HG03097 (cell line): Measurements from ENCODE around the gene FAM193B.
"Not testable (repeated sequence)": the region's sequence is repeated elsewhere in the genome, so short reads cannot be mapped to it uniquely, and the experiment has no call there.

ENCODE experiments used
- ATAC-seq: cut with Tn5 transposase; IDR thresholded peaks from one replicate; pipeline ENCODE4 v1.9.1; 2021; ENCODE audit not compliant: unreplicated experiment, low FRiP score

Gene FAM193B

GRCh38 chr5:177539411-177539810 is 15.0 kb downstream of the FAM193B start:
- no peak for ATAC-seq

GRCh38 chr5:177538876-177539275 is 15.5 kb downstream of the FAM193B start:
- ATAC-seq = no peak

DNA sequence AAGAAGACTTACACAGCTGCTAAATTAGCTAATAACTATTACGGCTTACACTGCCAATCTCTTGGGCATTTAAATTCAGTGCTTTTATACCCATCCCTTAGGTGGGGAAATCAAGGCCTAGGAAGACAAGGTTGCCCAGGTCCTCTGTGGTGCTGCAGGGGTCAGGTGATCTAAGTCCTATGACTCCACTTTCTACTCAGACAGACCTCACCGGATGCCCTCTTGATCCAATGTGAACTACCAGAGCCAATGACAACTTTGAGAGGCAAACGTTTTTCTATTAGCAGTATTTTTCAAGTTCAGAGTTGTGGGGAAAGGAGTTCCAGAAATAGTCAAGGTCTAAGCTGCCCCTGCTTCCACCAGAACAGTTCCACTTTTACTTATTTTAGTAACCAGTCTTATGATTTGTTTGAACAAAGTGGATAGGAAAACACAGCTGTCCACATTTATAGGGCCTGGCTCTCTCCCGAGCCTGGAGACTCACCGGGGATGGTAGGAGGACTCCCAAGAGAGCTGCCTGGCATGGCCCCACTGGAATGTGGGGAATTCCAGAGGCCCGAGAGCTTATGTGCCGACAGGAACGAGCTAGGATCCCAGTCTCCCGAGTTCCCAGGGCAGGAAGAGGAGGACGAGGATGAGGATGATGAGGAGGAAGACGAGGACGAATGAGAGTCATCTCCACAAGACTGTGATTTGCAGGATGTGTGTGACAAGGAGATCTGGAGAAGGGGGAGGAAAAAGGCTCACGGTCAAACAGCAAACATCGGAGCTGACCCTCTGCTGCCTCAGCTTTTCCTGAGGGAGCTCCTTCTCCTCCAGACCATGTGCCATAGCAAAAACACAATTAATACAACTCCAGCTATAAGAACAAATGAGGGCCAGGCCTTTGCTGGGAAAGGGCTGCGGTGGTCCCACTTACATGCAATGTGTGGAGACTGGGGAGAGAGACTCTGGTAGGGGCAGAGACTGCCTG is 16.7 kb downstream of the FAM193B start:
- ATAC-seq = no peak

DNA sequence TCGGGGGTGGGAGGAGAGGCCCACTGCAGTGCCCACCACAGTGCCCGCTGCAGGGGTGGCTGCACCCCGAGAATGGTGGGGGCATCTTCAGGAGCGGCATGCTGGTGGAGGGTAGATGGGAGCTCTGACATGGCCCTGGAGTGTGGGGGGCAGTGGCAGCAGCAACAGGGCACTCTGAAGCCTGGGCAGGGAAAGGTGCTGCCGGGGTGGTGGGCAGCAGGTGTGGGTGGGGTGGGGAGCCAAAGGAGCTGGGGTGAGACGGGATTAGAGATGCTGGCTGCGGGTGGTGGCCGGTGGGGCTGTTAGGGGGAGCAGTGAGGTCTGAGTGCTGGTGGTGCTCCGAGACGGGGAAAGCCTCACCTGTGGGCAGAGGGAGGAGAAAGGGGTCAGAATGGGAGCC is 18.0 kb downstream of the FAM193B start:
- ATAC-seq = no peak

DNA sequence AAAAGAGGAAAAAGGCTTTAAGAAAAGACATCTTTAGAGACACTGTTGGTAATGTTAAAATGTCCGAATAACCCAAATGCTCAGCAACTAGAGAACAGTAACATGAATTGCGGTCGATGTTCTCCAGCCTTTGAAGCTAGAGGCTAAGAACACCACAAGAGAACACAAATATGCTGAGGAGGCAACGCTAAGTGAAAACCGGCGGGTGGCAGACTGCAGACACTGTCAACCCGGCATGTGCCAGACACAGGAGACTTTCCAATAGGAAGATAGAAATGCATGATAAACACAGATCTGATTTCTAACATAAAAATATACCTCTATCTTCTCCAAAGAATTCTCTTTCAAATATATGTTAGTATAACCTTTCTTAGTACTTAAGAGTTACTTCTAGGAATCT is 19.2 kb downstream of the FAM193B start:
- no peak for ATAC-seq

DNA sequence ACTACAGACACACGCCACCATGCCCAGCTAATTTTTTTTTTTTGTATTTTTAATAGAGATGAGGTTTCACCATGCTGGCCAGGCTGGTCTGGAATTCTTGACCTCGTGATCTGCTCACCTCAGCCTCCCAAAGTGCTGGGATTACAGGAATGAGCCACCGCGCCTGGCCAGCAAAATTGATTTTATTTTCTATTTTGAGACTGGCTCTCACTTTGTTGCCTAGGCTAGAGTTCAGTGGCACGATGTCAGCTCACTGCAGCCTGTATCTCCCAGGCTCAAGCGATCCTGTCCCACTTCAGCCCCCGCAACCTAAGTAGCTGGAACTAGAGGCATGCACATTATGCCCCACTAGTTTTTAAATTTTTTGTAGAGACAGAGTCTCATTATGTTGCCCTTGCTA is 19.9 kb downstream of the FAM193B start:
- not testable (repeated sequence) for ATAC-seq

DNA sequence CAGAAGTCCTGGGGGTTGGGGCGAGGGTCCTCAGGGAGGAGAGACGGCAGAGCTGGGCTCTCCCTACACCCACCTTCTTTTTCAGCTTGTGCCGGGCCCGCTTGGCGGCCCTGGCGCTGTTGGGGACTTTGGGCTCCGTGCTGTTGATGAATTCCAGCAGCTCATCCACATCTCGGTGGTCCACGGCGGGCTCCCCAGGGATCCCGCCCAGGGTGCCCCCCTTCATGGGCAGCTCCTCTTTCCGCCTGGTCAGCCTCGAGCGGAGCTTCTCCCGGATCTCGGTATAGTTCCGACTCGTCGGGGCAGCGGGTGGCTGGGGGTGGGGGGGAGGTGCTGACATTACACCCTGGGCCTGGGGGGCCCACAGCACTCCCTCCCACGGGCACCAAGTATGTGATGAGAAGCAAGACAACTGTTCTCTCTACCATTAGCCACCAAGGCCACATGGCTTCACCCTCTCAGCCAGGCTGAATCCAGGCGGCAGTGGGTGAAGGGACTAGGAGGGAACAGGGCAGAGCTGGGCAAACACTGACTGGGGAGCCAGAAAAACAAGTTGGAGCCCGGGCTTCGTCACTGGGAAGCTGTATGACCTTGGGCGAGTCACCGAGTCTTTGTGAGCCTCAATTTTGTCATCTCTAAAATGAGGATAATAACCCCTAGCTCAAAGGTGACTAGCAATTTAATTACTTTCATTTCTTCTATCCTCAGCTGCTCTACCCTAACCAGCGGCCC is 23.0 kb downstream of the FAM193B start:
- no peak for ATAC-seq

DNA sequence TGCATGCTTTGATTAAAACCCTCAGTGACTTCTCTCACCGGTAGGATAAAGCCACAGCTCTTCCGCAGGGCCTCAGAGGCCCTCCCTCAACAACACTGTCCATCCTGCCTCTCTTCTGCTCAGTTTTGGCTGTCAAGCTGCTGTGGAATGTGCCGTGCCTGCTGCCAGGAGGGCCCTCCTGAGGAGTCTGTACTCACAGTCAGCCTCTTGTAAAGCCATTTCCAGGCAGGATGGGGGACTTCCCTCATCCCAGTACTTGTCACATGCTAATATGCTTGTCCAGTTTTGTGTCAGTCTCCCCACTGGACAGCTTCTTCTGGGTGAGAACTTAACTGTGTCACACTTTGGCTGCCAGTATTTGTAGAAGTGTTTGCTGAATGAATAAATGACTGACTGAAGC is 23.7 kb downstream of the FAM193B start:
- ATAC-seq = no peak

- ATAC-seq = no peak
These were observed 24.8 kb downstream of the FAM193B start for GRCh38 chr5:177529247-177530203.

DNA sequence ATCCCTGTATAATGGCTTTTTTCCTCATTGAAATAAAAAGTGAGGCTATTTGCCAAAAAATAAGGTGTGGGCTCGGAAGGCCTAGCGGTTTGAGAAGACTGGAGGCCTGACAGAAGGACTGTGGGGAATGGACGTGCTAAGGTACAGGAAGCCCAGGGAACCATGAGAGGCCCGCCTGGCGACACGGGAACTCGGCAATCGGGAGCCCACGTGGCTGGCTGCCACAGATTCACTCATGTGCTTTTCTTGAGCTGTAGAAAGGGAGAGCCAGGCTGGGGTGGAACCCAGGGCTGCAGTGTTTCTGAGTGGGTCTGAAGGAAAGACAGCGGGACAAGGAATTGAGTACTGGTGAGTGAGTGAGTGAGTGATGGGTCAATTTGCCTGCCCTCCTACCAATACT is 25.7 kb downstream of the FAM193B start:
- no peak for ATAC-seq

GRCh38 chr5:177527595-177527994 is 26.8 kb downstream of the FAM193B start:
- no peak for ATAC-seq

GRCh38 chr5:177526791-177527190 is 27.6 kb downstream of the FAM193B start:
- ATAC-seq = no peak

DNA sequence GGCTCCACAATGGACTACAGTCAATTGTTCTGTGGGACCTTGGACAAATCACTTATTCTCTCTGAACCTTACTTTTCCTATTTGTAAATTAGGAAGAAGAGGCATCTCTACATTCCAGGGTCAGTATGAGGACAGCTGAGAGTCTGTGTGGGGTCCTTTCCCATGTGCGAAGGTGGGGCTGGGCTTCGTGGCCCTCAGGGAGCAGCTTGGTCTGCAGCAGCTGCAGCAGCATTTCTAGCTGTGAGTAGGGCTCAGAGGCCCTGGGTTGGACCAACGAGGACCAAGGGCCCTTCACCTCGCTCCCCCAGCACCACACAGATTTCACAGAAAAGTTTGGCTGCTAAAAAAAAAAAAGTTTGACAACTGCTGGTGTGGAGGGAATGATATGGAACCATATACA is 28.2 kb downstream of the FAM193B start:
- ATAC-seq = no peak

DNA sequence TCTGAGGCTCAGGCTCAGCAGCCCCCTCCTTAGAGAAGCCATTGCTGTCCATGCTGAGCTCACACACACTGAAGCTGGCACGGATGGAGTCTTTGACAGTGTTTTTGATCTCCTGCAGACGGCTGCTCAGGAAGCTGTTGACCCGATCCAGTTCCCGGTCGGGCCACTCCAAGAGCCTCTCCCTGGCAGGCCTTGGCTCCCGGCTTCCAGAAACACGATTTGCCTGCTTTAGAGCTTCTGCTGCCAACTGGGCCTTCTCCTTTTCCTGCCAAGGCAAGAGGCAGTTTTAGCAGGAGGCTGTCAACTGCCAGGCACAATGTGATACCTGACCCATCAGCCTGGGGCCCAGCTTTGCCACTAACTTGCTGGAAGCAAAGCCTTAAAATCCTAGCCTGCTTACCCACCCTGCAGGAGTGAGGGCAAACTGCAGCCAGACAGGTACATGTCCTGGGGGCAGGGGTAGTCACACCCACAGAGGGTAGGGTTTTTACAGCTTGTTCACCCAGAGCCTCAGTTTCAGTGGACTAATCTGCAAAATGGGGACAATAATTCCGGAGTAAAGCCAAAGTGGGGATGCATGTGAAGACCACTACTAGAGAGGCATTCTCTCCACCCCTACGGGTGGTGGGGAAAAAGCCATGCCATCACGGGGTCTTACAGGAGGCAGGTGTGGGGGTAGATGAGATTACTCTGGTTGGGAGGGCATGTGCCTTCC is 29.3 kb downstream of the FAM193B start:
- no peak for ATAC-seq

DNA sequence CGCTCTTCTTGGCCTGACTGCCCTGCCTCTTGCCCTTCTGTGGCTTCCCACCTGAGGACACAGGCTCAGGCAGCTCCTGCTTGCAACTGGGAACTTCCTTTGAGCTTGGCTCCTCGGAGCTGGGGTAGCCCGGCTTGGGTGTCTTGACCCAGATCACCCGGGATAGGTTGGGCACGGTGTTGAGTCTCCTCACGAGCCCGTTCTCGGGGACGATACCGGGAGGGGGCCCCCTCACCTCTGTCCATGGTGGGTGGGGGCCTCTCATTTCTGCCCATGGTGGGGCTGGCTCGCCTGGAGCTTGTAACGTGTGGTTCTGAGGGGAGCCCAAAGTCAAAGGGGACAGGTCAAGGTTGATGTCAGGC is 29.8 kb downstream of the FAM193B start:
- no peak for ATAC-seq

DNA sequence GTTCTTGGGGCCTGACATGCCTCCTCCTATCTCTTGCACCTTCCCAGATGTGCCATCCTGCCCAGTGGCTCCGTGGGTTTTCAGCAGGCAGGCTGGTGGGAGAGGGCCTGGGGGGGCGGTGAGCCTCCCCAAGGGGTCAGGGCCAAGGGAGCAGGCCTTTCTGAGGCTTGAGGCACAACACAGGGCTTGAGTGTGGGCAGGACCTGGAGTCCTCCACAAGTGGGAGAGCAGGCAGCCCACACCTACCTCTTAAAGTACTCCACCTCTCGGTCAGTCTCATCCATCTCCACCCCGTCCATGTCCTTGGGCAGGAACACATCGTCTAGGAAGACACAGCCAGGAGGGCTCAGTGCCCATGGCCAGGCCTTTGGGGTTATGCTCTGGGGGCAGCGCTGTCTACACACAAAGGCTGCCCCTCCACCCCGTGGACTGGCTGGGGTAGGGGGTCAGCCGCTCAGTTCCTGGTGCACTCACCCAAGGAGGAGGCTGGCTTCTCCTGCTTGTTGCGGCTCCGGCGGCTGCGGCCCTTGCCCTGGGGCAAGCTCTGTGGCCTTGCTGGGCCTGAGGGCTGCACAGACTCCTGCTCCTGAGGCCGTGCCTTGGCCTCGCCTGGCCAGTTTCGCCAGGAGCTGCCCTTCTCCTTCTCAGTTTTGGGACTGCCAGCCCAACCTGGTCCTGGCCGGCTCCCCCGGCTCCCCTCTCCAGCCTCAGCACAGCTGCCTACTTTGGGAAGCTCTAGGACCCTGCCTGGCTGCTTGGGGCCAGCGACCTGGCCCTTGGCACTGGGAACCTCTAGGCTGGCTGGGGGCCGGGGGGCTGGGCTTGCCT is 30.4 kb downstream of the FAM193B start:
- no peak for ATAC-seq

GRCh38 chr5:177520916-177521513 is 33.3 kb downstream of the FAM193B start:
- ATAC-seq = no peak

DNA sequence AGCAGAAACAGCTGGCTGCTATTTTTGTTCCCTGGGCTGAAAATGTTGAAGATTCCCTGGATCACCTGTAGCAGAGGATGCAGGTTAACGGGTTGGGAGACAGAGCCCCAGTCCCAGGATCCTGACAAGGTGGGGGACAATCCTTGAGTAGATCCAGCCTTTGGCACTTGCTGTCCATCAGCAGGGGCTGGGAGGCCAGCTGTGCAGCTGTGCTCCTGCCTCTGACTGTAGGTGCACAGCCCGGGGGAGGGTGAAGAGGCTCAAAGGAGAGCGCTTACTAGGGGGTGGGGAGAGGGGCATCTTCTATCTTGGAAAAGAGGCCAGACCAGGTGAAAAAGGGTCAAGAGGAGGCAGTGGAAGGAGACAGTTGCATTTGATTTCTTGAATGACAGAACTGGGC is 34.1 kb downstream of the FAM193B start:
- no peak for ATAC-seq
